ENCODE measurements around the gene DPF1.

DNA sequence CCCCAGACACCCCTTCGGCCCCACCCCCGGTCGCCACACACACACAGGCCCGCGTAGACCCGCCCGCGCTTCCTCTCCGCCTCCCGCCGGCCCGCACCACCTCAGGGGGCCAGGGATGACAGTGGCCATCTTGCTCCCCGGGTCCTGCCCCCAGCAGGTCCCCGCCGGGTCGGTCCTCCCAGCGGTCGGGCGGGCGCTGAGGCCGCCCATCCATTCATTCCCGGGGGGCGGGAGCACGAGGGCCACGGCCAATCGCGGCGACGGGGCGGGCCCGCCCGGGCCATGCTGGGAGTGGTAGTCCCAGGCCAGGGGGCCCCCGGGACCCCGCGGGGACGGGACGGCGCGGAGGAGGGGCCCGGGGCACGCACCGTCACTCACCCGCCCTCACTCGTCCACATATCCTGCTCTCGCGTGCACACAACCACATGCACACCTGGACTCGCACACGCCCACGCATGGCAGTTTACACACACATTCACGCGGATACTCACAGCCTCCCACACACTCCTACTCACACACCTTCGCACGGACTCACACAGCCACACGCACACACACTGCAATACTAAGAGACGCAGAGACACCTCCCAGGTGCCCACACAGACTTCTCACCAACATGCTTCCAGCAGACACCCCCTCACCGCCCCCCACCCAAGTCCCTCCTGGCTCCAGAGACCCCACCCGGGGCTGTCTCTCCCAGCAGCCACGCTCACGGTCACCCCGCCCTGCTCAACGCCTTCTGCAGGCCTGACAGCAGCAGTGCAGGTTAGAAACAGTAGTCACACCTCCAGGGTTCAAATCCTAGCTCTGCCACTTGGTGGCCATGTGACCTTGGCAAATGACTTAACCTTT is at the start of gene DPF1:
- TF ChIP-seq, protein P1, sequence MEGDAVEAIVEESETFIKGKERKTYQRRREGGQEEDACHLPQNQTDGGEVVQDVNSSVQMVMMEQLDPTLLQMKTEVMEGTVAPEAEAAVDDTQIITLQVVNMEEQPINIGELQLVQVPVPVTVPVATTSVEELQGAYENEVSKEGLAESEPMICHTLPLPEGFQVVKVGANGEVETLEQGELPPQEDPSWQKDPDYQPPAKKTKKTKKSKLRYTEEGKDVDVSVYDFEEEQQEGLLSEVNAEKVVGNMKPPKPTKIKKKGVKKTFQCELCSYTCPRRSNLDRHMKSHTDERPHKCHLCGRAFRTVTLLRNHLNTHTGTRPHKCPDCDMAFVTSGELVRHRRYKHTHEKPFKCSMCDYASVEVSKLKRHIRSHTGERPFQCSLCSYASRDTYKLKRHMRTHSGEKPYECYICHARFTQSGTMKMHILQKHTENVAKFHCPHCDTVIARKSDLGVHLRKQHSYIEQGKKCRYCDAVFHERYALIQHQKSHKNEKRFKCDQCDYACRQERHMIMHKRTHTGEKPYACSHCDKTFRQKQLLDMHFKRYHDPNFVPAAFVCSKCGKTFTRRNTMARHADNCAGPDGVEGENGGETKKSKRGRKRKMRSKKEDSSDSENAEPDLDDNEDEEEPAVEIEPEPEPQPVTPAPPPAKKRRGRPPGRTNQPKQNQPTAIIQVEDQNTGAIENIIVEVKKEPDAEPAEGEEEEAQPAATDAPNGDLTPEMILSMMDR (conservative IDR thresholded peaks at IDR 0.05), result no peak; the same call in 1 of the 2 replicates
- TF ChIP-seq ZFX (IDR thresholded peaks at IDR 0.05), result no peak

Measured in C4-2B (cell line).